Nucleus accumbens (tissue), 56 donors: ENCODE measurements around the gene SUSD2.
"Not testable (repeated sequence)": the region's sequence is repeated elsewhere in the genome, so short reads cannot be mapped to it uniquely, and the experiment has no call there.

Source experiments
- DNase-seq, 56 donors: peaks; one replicate each; lab custom pipeline; 2025; lab: John Stamatoyannopoulos, UW

The SUSD2 gene

DNA sequence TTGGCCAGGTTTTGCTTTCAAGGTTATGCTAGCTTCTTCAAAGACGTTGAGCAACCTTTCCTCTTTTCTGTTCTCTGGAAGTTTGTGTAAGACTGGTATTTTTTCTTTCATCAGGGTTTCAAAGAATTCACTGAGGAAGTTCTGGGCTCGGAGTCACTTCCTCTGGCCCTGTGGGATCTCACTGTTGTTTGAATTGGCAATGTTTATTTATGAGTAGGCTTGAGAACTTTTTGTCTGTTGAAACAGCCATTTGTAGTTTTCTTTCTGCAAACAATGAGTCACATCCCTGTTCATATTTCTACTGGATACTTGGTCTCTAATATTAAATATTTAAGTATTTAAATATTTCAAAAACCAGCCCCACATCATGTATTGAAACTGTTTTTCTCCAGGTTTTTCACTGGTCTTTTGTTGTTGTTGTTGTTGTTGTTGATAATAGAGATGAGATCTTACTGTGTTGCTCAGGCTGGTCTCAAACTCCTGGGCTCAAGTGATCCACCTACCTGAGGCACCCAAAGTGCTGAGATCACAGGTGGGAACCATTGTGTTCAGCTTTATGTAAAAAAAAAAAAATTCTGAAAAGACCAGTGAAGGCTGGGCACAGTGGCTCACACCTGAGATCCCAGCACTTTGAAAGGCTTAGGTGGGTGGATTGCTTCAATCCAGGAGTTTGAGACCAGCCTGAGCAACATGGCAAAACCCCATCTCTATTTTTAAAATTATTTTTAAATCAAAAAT lies 26.9 kb downstream of the SUSD2 start:
- DNase-seq, result peak in 1 of 56 donors; percentile 11

GRCh38 chr22:24209016-24209415 lies 27.7 kb downstream of the SUSD2 start:
- DNase-seq, result no peak

GRCh38 chr22:24209687-24210086 lies 28.4 kb downstream of the SUSD2 start:
- no peak for DNase-seq

DNA sequence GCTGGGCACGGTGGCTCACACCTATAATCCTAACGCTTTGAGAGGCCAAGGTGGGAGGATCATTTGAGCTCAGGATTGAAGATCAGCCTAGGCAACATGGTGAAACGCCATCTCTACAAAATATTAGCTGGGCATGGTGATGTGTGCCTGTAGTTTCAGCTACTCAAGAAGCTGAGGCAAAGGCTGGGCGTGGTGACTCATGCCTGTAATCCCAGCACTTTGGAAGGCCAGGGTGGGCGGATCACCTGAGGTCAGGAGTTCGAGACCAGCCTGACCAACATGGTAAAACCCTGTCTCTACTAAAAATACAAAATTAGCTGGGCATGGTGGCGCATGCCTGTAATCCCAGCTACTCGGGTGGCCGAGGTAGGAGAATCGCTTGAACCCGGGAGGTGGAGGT lies 29.1 kb downstream of the SUSD2 start:
- DNase-seq, result not testable (repeated sequence)

DNA sequence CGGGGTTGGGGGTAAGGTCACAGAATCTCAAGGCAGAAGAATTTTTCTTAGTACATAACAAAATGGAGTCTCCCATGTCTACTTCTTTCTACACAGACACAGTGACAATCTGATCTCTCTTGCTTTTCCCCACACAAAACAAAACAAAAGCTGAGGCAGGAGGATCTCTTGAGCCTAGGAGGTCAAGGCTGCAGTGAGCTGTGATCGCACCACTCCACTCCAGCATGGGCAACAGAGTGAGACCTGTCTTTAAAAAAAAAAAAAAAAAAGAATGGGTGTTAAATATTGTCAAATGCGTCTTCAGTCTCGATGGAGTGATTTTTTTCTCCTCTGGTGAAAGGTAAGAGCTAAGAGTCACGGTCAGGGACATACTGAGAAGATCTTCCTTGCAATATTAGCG lies 30.4 kb downstream of the SUSD2 start:
- not testable (repeated sequence) for DNase-seq

DNA sequence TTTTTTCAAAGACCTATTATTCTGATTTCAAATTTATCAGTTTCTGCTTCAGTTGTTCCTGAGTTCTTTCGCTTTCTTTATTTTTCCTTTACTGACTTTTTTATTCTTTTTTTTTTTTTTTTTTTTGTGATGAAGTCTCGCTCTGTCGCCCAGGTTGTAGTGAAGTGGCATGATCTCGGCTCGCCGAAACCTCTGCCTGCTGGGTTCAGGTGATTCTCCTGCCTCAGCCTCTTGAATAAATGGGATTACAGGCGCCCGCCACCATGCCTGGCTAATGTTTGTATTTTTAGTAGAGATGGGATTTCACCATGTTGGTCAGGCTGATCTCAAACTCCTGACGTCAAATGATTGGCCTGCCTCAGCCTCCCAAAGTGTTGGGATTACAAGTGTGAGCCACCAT lies 31.8 kb downstream of the SUSD2 start:
- not testable (repeated sequence) for DNase-seq

DNA sequence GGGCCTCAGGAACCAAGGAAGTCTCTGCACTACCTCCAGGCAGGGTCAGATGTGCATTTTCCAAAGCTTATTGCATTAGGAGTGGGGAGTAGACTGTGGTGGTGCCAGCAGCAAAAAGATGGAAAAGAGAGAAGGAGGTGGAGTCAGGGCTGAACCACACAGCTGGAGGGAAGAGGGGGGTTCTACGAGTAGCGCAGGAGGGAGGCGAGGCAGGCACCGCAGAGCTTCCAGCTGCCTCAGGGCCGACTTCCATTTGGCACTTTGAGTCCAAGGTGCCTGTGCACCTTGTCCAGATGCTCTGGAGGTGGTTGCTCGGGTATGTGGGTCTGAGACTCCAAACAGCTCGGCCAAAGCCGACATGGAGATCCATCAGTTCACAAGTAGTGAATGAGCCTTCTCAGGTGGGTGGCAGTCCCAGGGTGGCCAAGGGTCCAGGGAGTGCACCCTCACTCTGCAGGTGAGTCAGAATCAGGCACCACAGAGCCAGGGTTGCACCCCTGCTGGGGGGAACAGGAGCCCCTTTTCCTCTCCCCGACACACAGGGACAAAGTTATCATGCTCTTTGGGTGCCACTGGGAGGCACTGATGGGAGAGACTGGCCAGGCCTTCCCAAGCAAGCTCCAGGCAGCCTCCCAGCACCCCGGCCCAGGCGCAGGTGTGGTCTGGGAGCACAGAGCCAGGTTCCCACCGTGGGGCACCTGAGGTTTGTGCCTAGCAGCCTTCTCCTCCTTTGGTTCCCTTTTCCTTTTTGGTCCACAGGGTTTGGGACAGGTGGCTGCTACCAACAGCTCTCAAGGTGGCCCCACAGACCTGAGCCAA lies 33.4 kb downstream of the SUSD2 start:
- no peak for DNase-seq

DNA sequence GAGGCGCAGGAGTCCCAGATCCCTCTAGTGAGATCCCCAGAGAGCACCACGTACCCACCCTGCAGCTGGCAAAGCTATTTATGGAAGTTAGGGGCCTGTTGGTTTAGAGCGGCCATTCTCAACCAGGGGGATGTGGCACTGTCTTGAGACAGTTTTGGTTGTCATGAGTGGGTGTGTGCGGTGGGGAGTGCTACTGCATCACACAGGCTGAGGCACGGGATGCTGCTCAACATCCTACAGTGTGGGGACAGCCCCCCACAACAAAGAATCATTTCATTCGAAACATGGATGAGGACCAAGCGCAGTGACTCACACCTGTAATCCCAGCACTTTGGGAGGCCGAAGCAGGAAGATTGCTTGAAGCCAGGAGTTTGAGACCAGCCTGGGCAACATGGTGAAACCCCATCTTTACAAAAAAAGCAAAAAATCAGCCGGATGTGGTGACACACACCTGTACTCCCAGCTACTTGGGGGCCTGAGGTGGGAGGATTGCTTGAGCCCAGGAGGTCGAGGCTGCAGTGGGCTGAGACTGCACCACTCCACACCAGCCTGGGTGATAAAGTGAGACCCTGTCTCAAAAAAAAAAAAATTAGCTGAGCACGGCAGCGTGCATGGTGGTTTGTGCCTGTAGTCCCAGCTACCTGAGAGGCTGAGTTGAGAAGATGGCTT lies 35.4 kb downstream of the SUSD2 start:
- DNase-seq, result no peak

- DNase-seq, result no peak
These were observed 36.1 kb downstream of the SUSD2 start for GRCh38 chr22:24217384-24217783.

- DNase-seq, result no peak
These were observed 38.5 kb downstream of the SUSD2 start for GRCh38 chr22:24219750-24220149.

GRCh38 chr22:24224468-24224867 lies 43.2 kb downstream of the SUSD2 start:
- DNase-seq, result no peak

GRCh38 chr22:24225044-24225601 lies 43.8 kb downstream of the SUSD2 start:
- no peak for DNase-seq

- no peak for DNase-seq
These were observed 44.7 kb downstream of the SUSD2 start for GRCh38 chr22:24225951-24226350.

DNA sequence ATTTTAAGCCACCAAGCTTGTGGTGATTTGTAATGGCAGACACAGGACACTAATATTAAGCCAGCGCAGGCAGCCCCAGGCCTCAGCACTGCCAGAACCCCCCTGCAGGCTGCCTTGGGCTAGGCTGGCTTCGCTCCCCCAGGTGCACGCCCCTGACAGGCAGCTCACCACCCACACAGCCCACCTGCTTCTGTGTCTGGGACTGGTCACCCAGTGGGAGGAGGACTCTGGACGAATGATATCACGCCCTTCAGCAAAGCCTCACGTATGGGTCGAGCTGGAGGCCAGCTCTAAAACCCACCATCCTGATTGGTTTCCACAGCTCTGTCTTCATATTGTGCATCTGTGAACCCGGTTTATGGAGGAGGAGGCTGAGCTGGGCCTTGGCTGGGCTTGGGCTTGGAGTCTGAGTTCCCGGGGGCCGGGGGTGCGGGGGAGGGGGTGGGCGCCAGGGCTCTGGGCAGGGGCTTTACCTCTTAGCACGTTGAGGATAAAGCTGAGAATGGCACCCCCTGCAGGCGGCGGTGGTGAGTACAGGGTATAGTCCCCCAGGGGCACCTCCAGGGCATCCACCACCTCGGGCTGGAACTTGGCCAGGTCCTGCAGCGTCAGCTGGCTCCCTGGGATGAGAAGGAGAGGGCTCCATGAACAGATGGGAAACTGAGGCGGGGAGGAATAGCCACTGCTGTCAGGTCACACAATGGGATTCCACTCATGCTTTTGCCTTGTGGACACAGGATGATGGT lies 49.8 kb downstream of the SUSD2 start:
- DNase-seq, result peak in 2 of 56 donors; percentile 14 to 30

DNA sequence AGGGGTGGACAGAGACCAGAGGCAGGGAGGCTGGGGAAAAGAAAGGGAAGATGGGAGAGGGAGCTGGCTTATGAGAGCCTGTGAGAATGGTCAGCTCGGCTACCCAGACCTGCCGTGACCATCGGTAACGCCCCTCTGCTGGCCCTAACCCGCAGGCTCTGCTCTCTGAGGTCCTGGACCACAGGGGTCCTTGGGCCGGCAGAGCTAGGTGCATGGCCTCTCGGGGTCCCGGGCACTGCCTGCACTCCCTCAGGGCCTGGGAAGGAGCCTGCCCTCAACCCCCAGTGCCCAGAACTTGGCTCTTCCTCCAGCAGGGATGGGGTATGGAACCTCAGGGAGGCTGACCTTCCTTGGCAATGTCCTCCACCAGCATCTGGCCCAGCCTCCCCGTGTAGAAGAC lies 50.4 kb downstream of the SUSD2 start:
- no peak for DNase-seq

DNA sequence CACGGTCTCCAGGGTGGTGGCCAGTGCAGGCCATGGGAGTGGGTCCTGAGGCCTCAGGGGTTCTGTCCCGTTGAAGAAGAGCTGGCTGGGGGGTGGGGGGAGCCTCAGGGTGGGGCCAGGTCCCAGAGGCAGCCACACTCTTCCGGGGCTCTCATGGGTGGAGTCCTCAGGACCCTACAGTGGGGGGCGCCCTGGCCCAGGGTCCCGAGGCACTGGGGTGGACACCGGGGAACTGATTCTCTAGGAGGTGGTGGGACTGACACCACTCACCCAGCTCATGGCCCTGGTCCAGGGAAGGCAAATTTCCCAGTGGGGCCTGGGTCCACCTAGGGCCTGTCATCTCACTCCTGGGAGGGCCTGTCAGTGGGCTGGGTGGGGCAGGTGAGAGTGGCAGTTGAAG lies 50.8 kb downstream of the SUSD2 start:
- DNase-seq, result no peak

DNA sequence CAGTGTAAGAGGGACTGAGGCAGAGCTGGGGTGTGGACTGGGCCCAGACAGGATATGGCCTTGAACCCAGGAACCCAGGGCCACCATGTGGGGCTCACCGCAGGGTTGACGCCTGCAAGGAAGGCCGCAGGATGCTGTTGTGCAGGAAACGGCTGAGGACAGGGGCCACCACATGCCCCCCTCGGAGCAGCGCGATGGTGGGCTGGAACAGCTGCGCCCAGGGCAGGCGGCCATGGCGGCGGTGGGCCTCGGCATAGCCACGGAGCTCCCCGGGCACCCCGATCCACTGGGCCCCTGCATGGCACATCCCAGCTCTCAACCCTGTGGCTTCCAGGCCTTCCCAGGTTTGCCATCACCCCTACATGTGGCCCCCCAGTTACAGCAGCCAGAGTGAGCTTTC lies 51.4 kb downstream of the SUSD2 start:
- no peak for DNase-seq

- DNase-seq, result no peak
These were observed 51.9 kb downstream of the SUSD2 start for GRCh38 chr22:24233235-24233634.

DNA sequence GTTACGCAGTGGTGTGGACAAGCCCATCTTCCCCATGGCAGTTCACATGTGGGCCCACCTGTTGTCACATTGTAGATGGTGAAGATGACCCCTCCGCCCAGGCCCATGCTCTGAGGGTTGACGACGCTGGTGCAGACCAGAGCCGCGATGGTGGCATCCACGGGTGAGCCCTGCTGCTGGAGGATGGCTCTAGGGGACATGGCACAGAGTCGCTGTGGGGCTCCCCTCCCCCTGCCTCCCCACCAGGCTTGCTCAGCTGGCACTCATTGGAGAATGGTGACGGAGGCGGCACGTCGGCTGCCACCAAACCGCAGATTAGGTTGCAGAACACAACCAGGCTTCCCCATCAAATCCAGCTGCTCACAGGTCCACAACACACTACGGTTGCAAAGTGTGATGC lies 52.5 kb downstream of the SUSD2 start:
- no peak for DNase-seq

GRCh38 chr22:24235315-24235714 lies 54.0 kb downstream of the SUSD2 start:
- DNase-seq, result no peak
